Heart left ventricle (tissue), 16 donors: ENCODE data around the gene AASDHPPT. TPM values are rescaled to one million over a fixed set of nuclear protein-coding genes. Genes with fewer than 3 reads are reported as not detected.

Source experiments
- ATAC-seq, 4 donors: fragments of 200-7000 bp; cut with Tn5 transposase; one replicate each; pipeline ENCODE4 v1.9.1; 2020 to 2022; ENCODE audit warnings: moderate library complexity in 4 of 4, mild to moderate bottlenecking in 3 of 4, moderate number of reproducible peaks in 1 of 4
- DNase-seq, 5 donors: peaks; one replicate each; pipeline ENCODE4 v3.0.0-alpha.2; 2020
- H3K27ac ChIP-seq, 12 donors: fragments of 200-600 bp; sonication (generic) in 4 of 12; one replicate each; pipeline versions ENCODE4 v1.5.0 to v1.8.0; 2016 to 2022; ENCODE audit warnings: mild to moderate bottlenecking in 2 of 12
- H3K27me3 ChIP-seq, 9 donors: fragments of 200-600 bp; sonication (generic) in 2 of 9; one replicate each; pipeline versions ENCODE4 v1.5.1 to v1.8.0; 2016 to 2022; ENCODE audit warnings: mild to moderate bottlenecking in 3 of 9
- H3K36me3 ChIP-seq, 9 donors: fragments of 200-600 bp; sonication (generic) in 2 of 9; one replicate each; pipeline versions ENCODE4 v1.5.0 to v1.8.0; 2018 to 2022; ENCODE audit warnings: mild to moderate bottlenecking in 2 of 9
- H3K4me1 ChIP-seq, 12 donors: fragments of 200-600 bp; sonication (generic) in 4 of 12; one replicate each; pipeline versions ENCODE4 v1.5.0 to v1.8.0; 2016 to 2022; ENCODE audit warnings: mild to moderate bottlenecking in 3 of 12
- H3K4me3 ChIP-seq, 12 donors: fragments of 200-600 bp; sonication (generic) in 4 of 12; one replicate each; pipeline versions ENCODE4 v1.5.0 to v1.8.0; 2017 to 2022; ENCODE audit warnings: mild to moderate bottlenecking in 9 of 12, moderate library complexity in 4 of 12
- H3K9me3 ChIP-seq, 12 donors: fragments of 200-600 bp; sonication (generic) in 4 of 12; one replicate each; pipeline versions ENCODE4 v1.5.0 to v1.8.0; 2016 to 2022; ENCODE audit warnings: mild to moderate bottlenecking in 1 of 12
- POLR2A ChIP-seq, 2 donors: fragments of 450-650 bp; IDR thresholded peaks; one replicate each; pipeline ENCODE4 v1.6.1; 2017; ENCODE audit warnings: antibody characterized with exemption in 2 of 2, mild to moderate bottlenecking in 2 of 2, moderate library complexity in 2 of 2
- WGBS, 4 donors: extraction: QIAGEN DNeasy Blood & Tissue Kit in 2 of 4; methylation state at CpG; one replicate each; pipeline versions ENCODE4 v1.1.5 to v1.1.7; 2013 to 2018; 5-methylcytosine and 5-hydroxymethylcytosine counted together
- intact Hi-C, 10 donors: fragments of 100-400 bp; cut with DNase I; formaldehyde crosslinking; loops; one replicate each; pipeline versions ENCODE4 v1.11.1 to v1.14.2; 2022
- polyA plus RNA-seq, 2 donors: library from polyadenylated mRNA; stranded (reverse); fragments of 200-250 nt; gene quantifications; one replicate each; pipeline ENCODE4 v1.2.3, GENCODE V29; 2013
- total RNA-seq, 9 donors: library from RNA; depleted of rRNA in 2 of 9; stranded (reverse); fragments of >200 nt in 2 of 9; fragmentation: NEBNext Ultra II Directional in 3 of 9; extraction: Animal tissue kit (Norgen Biotek cat#: 25700) in 3 of 9; gene quantifications; one replicate each; pipeline versions ENCODE4 v1.1.0 to v1.2.4, GENCODE V29; 2016 to 2023
- TF ChIP-seq, protein P1 (sequence below), 12 donors: fragments of 200-600 bp; sonication (generic) in 4 of 12; IDR thresholded peaks; one replicate each; pipeline versions ENCODE4 v1.5.0 to v1.8.0; 2018 to 2022; ENCODE audit warnings: antibody characterized with exemption in 12 of 12, mild to moderate bottlenecking in 5 of 12
- donor health status: ischemic (EF 13 %, LVEDD 7.1; RV severe dilation, severe dysfunction).
- donor health status: healthy with polysubstance abuse.
- donor health status: DM: no; HTN: yes; CAD: no.
- donor health status: DM: no; HTN: no; CAD: no.
- donor health status: ischemic (EF 25% LVEDD 6.9; RV normal size, moderate dysfunction).
- donor health status: ischemic (EF 25% LVEDD 5.7; RV mildly dilated, moderate dysfunction).
- donor health status: healthy.
- donor health status: DM: yes; HTN: yes; CAD: no.
- donor health status: ischemic (EF 35%, LVEDD 5.7; RV mildly dilated, moderate dysfunction).
- donor health status: nonischemic (EF 11% LVEDD 7.7; RV severe dilation, severe dysfunction).
- donor health status: DM: yes; HTN: yes; CAD: no.
- donor health status: PGD.
- donor health status: ischemic (EF 29% LVEDD 5.4; RV normal size, mild dysfunction).
- donor health status: nonischemic (EF 23%, LVEDD 6.1; RV moderate dilation, normal function).

Gene AASDHPPT
- total and polyA plus RNA-seq, 11 donors: 14.6 to 42.8 (median 36.4) TPM

DNA sequence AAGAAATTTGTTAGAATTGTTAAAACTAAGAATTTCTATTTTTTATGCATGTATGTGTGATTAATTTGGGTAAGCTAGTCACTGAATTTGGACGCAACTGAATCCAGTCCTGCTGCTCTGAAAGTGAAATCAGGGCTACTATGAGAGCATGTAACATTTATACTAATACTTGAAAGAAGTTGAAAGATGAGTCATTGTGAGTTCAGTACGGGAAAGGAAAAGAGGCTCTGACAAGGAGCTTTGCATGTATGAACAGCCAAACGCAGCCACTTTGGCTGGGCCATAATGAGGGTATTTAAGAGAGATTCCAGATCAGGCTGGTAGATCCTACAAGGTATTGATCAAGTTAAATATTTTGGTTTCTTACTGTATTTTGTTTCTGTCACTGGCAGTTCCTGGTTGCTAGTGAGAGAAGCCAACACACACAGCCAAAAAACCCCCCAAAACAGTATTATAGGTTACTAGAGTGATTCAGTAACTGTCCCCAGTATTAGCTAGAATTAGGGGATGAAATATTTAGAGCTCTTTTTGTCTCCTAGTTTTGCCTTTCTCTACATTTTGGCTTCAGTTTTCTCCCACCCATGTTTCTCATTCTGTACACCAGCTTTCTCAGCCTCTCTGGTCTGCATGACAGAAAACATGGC lies 14.1 kb downstream of the AASDHPPT start:
- ATAC-seq (no peak), DNase-seq (no peak)
- TF ChIP-seq POLR2A (IDR thresholded peaks at IDR 0.05): no peak
- H3K4me1 ChIP-seq: peaks cover 0 to 40% (median 26%) of the 10 kb centered on the region in 12 donors
- H3K9me3 ChIP-seq: no peaks in the 10 kb centered on the region
- peaks cover 0 to 67% (median 55%) of the 10 kb centered on the region in 9 donors for H3K36me3 ChIP-seq
- intact Hi-C loops: no loop called here
- H3K27ac ChIP-seq: no peak overlapping the region
- no peaks in the 10 kb centered on the region for H3K27me3 ChIP-seq
- no peak overlapping the region for H3K4me3 ChIP-seq
- WGBS, 4 donors: 79 to 91% (median 81%) methylated on average over 3 of the region's 3 CpGs

DNA sequence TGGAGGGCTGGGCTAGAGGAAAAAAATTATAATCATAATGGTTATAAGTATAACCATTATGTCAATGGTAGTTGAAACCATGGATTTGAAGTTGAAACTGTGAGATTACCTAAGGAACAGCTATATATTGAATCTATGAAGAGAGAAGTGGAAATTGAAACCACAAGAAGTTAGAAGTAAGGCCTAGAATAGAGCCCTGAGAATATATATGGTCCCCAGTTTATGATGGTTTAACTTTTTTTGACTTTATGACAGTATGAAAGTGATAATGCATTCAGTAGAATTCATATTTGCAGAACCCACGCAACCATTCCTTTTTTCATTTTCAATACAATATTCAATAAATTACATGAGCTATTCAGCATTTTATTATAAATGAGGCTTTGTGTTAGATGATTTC lies 15.0 kb downstream of the AASDHPPT start:
- Histone ChIP-seq H3K9me3 (no peaks in the 10 kb centered on the region), H3K36me3 (peaks cover 0 to 76% (median 63%) of the 10 kb centered on the region in 9 donors), H3K4me3 (no peak overlapping the region), H3K4me1 (peaks cover 0 to 31% (median 17%) of the 10 kb centered on the region in 12 donors), H3K27me3 (no peaks in the 10 kb centered on the region), H3K27ac (no peak overlapping the region)
- DNase-seq: no peak
- TF ChIP-seq POLR2A (IDR thresholded peaks at IDR 0.05): no peak
- TF ChIP-seq, protein P1, sequence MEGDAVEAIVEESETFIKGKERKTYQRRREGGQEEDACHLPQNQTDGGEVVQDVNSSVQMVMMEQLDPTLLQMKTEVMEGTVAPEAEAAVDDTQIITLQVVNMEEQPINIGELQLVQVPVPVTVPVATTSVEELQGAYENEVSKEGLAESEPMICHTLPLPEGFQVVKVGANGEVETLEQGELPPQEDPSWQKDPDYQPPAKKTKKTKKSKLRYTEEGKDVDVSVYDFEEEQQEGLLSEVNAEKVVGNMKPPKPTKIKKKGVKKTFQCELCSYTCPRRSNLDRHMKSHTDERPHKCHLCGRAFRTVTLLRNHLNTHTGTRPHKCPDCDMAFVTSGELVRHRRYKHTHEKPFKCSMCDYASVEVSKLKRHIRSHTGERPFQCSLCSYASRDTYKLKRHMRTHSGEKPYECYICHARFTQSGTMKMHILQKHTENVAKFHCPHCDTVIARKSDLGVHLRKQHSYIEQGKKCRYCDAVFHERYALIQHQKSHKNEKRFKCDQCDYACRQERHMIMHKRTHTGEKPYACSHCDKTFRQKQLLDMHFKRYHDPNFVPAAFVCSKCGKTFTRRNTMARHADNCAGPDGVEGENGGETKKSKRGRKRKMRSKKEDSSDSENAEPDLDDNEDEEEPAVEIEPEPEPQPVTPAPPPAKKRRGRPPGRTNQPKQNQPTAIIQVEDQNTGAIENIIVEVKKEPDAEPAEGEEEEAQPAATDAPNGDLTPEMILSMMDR (IDR thresholded peaks at IDR 0.05): no peak
- intact Hi-C loops: no loop called here
- no peak for ATAC-seq
- 92 to 100% (median 97%) methylated on average over 1 of the region's 1 CpG for WGBS, 4 donors

DNA sequence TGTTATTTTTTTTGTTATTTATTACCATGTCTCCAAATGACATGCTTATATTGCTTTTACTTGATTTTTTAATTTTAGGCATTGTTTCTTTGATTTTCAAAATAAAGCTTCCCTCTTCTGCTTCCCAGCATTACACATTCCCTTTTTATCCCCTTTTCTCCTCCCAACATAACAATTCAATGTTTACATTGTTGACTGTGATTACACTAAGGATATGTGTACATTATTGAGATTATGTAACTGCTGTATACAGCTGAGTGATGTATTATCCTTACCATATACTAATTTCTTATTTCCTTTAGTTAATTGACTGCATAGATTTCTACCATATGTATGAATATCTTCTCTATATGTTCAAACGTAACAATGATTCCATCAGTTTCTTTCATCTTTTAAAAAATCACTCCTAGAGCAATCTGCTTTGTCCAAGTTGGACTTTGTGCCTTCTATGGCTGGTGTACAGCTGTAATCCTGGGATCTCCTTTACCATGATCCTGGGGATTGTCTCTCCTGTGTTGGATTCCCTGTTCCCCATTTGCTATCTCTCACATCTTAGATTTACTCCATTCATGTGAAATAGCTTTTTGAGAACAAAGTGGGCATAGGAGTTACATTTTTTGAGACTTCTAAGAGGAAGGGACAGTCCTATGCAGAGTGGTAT lies 21.6 kb downstream of the AASDHPPT start:
- no peak overlapping the region for H3K27ac ChIP-seq
- intact Hi-C loops: no loop called here
- DNase-seq (no peak), ATAC-seq (no peak)
- WGBS, 4 donors: 88 to 94% (median 94%) methylated on average over 1 of the region's 1 CpG
- peaks cover 0 to 59% (median 44%) of the 10 kb centered on the region in 9 donors for H3K36me3 ChIP-seq
- no peaks in the 10 kb centered on the region for H3K27me3 ChIP-seq
- H3K9me3 ChIP-seq: no peaks in the 10 kb centered on the region
- TF ChIP-seq, protein P1 (IDR thresholded peaks at IDR 0.05): no peak
- TF ChIP-seq POLR2A (IDR thresholded peaks at IDR 0.05): no peak
- H3K4me1 ChIP-seq: no peaks in the 10 kb centered on the region
- no peak overlapping the region for H3K4me3 ChIP-seq

DNA sequence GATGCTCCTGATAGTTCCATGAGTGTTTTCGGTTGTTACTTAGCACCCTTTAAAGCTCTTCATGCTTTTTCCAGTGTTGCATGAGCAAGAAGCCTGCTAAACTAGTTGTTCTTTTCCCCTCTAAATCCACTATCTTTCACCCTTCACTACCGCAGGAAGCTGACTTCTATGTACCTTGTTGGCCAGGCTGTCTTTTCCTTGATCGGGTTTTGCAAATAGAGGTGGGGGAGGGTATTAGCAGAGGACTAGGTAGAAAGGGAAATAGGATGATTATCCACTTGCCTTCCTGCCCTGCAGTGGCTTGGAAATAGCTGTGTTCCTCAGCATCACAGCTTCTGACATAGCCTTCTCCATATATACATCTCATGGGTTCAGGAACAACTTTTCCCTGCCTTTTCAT lies 23.9 kb downstream of the AASDHPPT start:
- no peaks in the 10 kb centered on the region for H3K9me3 ChIP-seq
- H3K27ac ChIP-seq: no peak overlapping the region
- ATAC-seq (no peak), DNase-seq (no peak)
- H3K4me3 ChIP-seq: no peak overlapping the region
- H3K36me3 ChIP-seq: peaks cover 0 to 35% (median 20%) of the 10 kb centered on the region in 9 donors
- intact Hi-C loops: no loop called here
- H3K4me1 ChIP-seq: no peaks in the 10 kb centered on the region
- TF ChIP-seq, protein P1 (IDR thresholded peaks at IDR 0.05): no peak
- no peak for TF ChIP-seq POLR2A (IDR thresholded peaks at IDR 0.05)
- no peaks in the 10 kb centered on the region for H3K27me3 ChIP-seq
- 69 to 88% (median 80%) methylated on average over 3 of the region's 3 CpGs for WGBS, 4 donors
